Measurements from ENCODE around the gene IFNA21.
"Not testable (repeated sequence)": the region's sequence is repeated elsewhere in the genome, so short reads cannot be mapped to it uniquely, and the experiment has no call there.

Gene IFNA21

DNA sequence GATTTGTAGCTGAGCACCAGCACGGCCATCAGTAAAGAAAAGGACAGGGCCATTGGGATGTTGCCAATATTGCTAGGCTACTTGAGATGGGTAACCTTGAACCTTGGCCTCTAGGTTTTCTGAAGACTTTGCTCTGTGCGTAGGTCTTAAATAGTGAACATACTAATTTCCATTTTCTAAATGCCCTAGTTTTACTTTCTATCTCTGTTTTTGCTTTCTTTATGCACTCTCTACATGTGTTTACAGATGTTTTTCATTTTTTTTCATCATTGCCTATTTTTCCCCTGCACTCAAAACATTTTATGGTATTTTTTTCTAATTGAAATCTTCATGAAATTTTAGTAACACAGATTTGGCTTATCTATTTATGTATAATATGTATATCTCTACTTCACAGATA lies at the start of gene IFNA21:
IFNA21 (minus strand) TSS at position 101 of the 400 bp plus-strand sequence; CDS start at position 53, 48 bp downstream.
- not testable (repeated sequence) for DNase-seq

DNA sequence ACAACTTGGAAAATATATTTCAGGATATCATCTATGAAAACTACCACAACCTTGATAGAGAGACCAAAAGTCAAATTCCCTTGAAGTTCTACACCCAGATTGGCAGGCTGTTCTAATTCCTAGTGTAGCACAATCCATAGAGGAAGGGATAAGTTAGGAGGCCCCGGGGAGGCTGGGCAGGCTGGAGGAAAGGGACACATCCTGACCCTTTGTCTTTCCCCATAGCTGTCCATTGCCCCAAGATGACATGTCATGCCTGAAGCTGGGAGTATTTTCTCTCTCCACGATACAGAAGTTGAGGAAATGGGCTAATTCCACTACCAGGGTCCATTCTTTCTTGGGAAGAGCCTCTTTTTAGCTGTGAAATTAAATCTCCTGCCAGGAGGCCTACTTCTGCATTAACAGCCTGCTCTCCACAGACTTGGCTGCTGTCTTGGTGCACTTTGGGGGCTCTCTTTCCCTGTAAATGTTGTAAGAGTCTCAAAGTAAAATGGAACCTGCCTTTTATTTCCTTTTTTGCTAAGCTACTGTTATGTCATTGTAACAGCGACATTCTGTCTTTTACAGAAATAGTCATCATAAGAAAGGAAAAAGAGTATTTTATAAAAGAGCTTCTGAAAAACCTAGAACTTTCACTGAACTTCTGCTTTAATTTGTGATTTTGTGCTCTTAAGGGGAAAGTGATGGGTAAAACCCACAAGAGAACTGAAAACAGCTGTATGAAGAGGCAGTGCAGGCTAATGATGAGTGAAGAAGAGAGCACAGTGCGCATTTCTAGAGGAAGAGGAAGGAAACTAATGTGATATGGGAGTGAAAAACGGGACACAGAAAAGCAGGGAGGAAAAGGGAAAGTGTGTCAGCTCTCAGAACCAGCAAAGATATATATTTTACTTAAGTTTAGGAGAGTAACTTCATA lies 47.2 kb upstream of the IFNA21 start:
- not testable (repeated sequence) for DNase-seq

DNA sequence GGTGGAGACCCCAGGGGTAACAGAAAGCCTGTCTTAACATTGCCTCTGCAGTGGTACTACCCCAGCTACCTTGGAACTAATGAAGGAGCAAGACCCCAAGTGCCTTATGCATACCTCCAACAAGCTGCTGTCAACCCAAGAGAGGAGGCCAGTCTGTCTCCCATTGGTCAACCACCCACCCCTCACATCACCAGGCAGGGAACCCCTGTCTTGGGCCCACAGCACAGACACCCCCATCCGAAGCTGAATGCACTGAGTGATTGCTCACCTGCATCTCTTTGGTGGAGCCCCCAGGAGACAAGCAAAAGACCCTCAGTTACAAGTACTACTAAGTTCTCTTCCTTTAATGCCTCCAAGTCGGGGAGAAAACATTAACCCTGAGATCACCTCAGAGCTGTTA lies 45.7 kb upstream of the IFNA21 start:
- not testable (repeated sequence) for DNase-seq

DNA sequence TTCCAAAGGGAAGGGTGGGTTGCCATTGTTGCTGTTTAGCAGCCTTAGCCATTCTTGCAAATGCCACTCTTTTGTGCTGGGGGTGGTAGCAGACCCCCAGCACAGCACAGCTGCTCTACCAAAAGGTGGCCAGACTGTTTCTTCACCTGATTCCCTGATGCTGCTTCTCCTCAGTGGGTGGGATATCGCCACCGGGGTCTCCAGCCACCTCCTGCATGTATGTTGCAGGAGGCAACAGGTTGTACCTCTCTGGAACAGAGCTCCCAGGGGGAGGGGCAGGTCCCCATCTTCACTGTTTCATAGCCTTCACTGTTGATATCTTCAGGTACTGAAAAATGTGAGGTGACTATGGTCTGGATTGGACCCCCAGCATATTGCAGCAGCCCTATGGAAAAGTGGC lies 44.3 kb upstream of the IFNA21 start:
- not testable (repeated sequence) for DNase-seq

DNA sequence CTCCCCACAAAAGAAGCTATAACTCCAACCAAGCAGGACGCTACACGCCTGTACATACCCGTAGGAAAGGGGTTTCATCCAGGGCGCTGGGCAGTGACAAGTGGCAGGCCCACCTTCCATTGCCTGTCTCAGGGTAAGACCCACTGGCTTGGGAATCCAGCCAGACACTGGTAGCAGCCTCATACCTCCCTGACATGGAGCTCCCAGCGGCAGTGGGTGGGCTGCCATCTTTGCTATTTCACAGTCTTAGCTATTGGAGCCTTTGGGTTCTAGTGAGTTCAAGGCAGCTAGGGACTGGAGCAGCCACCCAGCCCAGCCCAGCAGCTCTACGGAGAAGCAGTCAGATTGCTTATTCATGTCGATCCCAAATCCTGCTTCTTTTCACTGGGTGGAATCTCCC lies 43.9 kb upstream of the IFNA21 start:
- no peak for DNase-seq

DNA sequence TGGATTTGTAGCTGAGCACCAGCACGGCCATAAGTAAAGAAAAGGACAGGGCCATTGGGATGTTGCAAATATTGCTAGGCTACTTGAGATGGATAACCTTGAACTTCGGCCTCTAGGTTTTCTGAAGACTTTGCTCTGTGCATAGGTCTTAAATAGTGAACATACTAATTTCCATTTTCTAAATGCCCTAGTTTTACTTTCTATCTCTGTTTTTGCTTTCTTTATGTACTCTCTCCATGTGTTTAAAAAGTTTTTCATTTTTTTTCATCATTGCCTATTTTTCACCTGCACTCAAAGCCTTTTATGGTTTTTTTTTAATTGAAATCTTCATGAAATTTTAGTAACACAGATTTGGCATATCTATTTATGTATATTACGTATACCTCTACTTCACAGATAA lies 40.6 kb upstream of the IFNA21 start, which contains the start of gene IFNA10:
IFNA10 (minus strand) TSS at position 101 of the 400 bp plus-strand sequence; CDS start at position 55, 46 bp downstream.
- DNase-seq = not testable (repeated sequence)

DNA sequence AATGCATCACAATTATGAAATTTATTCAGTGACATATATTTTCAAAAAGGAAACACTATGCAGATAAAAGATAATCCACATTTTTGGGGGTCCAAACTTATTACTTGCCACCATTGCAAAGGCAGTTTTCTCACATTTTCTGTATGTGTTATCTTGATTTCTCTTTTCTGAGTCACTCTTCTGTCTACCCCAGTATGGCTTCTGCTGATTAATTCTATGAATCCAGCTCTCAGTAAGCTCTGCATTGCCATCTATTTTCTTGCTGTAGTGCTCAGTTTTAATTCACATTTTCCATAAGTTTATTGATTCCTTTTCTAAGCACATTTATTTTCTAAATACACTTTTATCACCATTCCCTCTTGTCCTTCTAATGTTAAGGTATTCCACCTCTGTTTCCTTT lies 38.7 kb upstream of the IFNA21 start:
- DNase-seq = no peak

DNA sequence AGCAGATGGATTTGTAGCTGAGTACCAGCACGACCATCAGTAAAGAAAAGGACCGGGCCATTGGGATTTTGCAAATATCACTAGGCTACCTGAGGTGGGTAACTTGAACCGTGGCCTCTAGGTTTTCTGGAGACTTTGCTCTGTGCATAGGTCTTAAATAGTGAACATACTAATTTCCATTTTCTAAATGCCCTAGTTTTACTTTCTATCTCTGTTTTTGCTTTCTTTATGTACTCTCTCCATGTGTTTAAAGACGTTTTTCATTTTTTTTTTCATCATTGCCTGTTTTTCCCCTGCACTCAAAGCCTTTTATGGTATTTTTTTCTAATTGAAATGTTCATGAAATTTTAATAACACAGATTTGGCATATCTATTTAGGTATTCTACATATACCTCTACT lies 35.6 kb upstream of the IFNA21 start, which contains the start of gene IFNA7:
IFNA7 (minus strand) TSS at position 101 of the 400 bp plus-strand sequence; CDS start at position 61, 40 bp downstream.
- DNase-seq = not testable (repeated sequence)

DNA sequence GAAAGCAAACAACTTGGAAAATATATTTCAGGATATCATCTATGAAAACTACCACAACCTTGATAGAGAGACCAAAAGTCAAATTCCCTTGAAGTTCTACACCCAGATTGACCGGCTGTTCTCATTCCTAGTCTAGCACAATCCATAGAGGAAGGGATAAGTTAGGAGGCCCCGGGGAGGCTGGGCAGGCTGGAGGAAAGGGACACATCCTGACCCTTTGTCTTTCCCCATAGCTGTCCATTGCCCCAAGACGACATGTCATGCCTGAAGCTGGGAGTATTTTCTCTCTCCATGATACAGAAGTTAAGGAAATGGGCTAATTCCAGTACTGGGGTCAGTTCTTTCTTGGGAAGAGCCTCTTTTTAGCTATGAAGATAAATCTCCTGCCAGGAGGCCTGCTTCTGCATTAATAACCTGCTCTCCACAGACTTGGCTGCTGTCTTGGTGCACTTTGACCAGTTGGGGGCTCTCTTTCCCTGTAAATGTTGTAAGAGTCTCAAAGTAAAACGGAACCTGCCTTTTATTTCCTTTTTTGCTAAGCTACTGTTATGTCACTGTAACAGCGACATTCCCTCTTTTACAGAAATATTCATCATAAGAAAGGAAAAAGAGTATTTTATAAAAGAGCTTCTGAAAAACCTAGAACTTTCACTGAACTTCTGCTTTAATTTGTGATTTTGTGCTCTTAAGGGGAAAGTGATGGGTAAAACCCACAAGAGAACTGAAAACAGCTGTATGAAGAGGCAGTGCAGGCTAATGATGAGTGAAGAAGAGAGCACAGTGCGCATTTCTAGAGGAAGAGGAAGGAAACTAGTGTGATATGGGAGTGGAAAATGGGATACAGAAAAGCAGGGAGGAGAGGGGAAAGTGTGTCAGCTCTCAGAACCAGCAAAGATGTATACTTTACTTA lies 28.7 kb upstream of the IFNA21 start:
- DNase-seq = not testable (repeated sequence)

DNA sequence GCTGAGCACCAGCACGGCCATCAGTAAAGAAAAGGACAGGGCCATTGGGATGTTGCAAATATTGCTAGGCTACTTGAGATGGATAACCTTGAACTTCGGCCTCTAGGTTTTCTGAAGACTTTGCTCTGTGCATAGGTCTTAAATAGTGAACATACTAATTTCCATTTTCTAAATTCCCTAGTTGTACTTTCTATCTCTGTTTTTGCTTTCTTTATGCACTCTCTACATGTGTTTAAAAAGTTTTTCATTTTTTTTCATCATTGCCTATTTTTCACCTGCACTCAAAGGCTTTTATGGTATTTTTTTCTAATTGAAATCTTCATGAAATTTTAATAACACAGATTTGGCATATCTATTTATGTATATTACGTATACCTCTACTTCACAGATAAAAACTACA lies 21.0 kb upstream of the IFNA21 start, which contains the start of gene IFNA4:
IFNA4 (minus strand) TSS at position 101 of the 400 bp plus-strand sequence; CDS start at position 45, 56 bp downstream.
- not testable (repeated sequence) for DNase-seq

DNA sequence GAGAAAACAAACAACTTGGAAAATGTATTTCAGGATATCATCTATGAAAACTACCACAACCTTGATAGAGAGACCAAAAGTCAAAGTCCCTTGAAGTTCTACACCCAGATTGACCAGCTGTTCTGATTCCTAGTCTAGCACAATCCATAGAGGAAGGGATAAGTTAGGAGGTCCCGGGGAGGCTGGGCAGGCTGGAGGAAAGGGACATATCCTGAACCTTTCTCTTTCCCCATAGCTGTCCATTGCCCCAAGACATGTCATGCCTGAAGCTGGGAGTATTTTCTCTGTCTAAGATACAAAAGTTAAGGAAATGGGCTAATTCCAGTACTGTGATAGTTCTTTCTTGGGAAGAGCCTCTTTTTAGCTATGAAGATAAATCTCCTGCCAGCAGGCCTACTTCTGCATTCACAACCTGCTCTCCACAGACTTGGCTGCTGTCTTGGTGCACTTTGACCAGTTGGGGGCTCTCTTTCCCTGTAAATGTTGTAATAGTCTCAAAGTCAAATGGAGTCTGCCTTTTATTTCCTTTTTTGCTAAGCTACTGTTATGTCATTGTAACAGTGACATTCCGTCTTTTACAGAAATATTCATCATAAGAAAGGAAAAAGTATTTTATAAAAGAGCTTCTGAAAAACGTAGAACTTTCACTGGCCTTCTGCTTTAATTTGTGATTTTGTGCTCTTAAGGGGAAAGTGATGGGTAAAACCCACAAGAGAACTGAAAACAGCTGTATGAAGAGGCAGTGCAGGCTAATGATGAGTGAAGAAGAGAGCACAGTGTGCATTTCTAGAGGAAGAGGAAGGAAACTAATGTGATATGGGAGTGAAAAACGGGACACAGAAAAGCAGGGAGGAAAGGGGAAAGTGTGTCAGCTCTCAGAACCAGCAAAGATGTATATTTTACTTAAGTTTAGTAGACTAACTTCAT lies 16.6 kb upstream of the IFNA21 start:
- DNase-seq = not testable (repeated sequence)

DNA sequence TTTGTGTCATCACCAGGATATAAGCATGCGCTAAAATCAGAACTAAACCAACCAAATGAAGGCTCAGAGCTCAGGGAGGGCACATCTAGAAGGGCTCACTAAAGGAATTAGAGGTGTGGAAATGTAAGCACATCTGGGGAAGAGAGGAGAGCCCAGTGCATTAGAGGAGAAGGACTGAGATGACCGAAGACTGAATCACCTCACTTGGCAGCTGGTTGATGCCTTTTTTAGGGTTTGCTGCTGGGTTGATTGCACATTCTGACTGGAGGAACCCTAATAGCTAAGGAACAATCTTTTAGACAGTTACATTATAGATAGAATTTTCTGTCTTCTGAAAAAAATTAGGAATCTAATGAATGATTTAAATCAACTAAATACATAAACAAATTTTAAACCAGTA lies 8.2 kb upstream of the IFNA21 start:
- no peak for DNase-seq

DNA sequence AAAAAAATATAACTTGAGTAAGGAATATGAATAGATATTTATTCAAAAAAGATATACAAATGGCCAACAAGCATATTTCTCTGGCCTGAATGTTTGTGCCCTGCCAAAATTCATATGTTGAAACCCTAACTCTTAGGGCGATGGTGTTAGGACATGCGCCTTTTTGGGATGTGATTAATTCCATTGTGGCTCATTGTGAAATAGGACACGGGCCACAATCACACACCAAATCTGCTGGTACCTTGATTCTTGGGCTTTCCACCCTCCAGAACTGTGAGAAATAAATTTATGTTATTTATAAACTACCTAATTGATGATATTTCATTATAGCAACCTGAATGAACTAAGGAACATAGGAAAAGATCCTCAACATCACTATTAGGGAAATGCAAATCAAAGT lies 5.7 kb upstream of the IFNA21 start:
- DNase-seq = no peak

DNA sequence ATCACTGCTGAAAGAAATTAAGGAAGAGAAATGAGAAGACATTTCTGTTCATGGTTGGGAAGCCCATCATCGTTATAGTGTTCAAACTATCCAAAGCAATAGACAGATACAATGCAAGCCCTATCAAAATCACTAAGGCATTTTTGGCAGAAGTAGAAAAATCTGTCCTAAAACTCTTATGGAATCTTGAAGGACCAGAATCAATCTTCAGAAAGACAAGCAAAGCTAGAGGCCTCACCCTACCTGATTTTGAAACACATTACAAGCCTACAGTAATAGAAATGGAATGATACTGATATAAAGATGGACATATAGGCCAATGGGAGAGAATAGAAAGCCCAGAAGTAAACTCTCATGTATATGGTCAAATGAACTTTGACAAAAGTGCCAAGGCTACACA lies 4.9 kb upstream of the IFNA21 start:
- DNase-seq = no peak

DNA sequence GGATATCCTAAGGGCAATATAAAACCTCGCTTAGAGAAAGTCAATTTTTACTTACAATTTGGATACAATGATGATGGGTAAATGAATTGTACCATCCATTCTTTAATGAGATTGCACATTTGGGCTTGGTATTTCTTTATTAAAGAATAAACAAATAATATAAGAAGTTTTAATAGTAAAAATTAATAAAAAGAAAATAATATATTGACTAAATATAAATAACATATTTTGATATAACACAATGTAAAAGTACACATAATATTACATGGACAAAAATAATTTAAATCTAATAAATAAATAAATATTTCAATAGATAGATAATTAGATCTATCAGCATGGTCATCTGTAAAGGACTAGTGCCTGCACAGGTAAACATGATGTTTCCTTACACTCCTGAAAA lies 944 bp downstream of the IFNA21 start:
- DNase-seq = no peak

DNA sequence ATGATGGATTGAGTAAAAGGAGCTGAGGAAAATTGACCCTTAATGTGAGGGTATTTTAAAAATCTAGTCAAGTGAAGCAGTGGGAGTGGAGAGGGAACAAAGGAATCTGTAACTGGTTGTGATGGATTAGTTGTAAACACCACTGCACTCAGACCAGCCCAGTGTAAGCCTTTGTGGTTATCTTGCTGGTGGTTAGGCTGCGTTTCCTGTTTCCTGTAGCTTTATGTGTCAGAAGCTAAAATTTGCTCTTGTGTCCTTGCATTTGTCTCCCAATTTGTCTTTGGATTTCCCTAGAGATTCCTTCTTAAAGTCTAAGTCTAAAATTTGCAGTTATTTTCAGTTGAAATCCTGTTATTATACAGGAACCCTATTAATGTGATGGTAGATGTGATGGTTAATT lies 6.3 kb downstream of the IFNA21 start:
- DNase-seq = no peak

DNA sequence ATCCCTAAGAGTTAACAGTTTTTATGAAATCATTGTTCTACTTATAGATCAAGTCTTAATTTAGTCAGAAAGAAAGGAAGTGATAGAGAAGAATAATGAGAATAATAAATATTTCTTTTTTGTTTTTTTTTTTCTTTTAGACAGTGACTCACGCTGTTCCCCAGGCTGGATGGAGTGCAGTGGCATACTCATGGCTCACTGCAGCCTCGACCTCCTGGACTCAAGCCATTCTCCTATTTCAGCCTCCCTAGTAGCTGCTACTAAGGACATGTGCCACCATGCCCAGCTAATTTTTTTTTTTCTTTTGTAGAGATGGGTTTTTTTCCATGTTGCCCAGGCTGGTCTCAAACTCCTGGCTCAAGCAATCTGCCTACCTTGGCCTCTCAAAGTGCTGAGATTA lies 11.0 kb downstream of the IFNA21 start:
- DNase-seq = no peak

DNA sequence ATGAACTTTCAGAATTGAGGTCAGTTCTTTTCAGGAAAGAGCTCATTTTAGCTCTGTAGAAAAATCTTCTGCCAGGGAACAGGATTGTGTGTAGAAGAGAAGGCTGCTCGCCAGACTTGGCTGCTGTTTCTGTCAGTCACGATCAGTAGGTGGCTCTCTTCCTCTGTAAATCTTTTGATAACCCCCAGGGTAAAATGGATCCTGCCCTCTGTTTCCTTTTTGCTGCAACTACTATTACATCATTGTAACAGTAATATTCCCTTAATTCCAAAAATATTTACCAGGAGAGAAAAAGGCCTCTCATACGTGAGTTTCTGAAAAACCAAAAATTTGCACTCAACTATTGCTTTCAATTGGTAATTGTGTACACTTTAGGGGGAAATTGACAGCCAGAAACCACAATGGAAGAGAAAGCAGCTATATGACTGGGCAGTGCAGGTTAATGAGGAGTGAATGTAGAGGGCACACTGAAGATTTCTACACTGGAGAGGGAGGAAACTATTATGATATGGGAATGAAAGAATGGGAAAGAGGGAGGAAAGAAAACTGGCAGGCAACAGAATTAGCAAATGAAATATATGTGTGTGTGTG lies 12.3 kb downstream of the IFNA21 start:
- no peak for DNase-seq

DNA sequence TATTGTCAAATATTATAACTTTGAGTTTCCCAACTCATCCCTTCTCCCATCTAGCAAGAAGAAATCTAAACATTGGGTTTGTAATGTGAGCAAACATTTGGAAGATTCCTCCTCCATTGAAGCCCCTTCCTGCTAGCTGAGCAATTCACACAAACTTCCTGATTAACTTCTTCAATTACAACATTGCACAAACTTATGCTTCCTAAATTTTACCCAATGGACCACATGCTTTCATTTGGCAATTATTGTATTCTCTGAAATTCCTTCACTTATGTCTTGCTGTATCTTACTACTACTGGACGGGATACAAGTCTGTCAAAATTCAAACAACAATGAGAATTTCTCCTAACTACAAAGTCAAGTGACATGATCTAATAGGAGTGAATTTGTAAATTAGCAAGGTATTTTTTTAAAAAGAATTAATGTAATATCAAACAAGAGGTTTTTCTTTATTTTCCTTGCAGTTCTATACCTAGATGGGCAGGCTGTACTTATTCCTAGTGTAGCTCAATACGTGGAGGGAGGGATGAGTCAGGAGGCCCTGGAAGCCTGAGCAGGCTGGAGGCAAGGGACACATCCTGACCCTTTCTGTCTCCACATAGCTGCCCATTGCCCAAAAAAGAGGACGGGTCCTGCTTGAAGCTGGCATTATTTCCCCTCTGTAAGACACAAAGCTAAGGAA lies 13.0 kb downstream of the IFNA21 start:
- no peak for DNase-seq

DNA sequence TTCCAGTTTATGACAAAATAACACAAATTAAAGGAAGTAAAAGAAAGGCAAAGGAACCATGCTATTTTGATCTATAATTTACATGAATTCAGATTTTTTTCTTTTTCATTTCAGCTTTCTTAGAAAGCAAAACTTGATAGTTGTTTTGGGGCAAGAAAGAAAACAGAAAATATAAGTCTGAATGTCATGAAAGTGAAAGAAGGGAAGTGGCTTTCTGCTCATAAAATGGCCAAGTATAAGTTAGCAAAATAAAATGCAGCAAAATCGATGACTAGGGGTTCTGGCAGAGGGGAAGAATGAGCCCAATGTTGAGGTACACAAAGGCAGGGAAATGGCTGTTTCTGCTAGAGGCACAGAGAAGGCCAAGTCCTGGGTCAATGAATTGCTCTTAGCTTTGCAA lies 21.9 kb downstream of the IFNA21 start:
- no peak for DNase-seq

DNA sequence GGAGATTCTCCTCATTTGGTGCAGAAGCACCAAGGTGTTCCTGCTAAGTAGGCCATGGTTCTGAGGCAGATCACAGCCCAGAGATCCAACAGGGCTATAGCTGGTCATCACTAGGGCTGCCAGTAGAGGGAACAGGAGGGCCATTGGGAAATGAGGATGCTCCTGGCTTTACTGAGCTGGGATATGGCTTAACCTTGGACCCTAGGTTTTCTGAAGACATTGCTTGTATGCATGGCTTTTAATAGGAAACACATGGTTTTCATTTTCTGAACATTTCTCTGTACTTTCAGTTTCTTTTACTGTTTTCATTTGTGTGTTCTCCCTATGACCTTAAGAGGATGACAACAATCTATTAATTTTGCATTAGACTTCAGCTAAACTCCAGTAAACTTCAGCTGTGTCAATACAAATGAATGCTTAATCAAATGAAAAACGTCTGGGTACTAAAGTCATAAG lies 25.0 kb downstream of the IFNA21 start, which contains the start of gene IFNW1:
IFNW1 (minus strand) TSS at position 406 of the 456 bp plus-strand sequence; CDS start at position 144, 262 bp downstream.
- no peak for DNase-seq

Measured in NCI-H1417 treated with DMSO at 0.1 percent for 48 hours (cell line).